Fibroblast of lung (primary cell): ENCODE results near the gene F13A1. TPM values are rescaled to one million over a fixed set of nuclear protein-coding genes. Genes with fewer than 3 reads are reported as not detected.

Experiments
- DNase-seq, 2 donors: peaks; one replicate each; pipeline versions ENCODE4 v3.0.0 to v3.0.0-alpha.2; 2010; ENCODE audit warnings: low read depth in 2 of 2
- H2AFZ ChIP-seq: 2 replicates; pipeline ENCODE4 v1.5.1; 2012; ENCODE audit warnings: low read length, control low read depth, inconsistent platforms
- H3K27ac ChIP-seq: 2 replicates; pipeline ENCODE4 v1.5.1; 2011; ENCODE audit warnings: low read length, control low read depth; ENCODE audit not compliant: insufficient read depth
- H3K27me3 ChIP-seq: 2 replicates; pipeline ENCODE4 v1.5.1; 2011; ENCODE audit warnings: mild to moderate bottlenecking, low read length; ENCODE audit not compliant: control insufficient read depth, insufficient read depth
- H3K36me3 ChIP-seq: 2 replicates; pipeline ENCODE4 v1.5.1; 2011; ENCODE audit warnings: low read length; ENCODE audit not compliant: control insufficient read depth, insufficient read depth
- H3K4me1 ChIP-seq: 2 replicates; pipeline ENCODE4 v1.5.1; 2011; ENCODE audit warnings: low read length; ENCODE audit not compliant: control insufficient read depth, insufficient read depth; ENCODE audit errors: extremely low read depth
- H3K4me2 ChIP-seq: 2 replicates; pipeline ENCODE4 v1.5.1; 2011; ENCODE audit warnings: low read length, control low read depth; ENCODE audit not compliant: insufficient read depth; ENCODE audit errors: extremely low read depth
- H3K4me3 ChIP-seq, 4 experiments: fragments of 200-600 bp in 1 of 4; sonication (generic) in 1 of 4; replicated peaks in 1 of 4; 2 replicates each; pipeline ENCODE4 v1.5.1; 2011 to 2016; ENCODE audit warnings: low read length in 4 of 4, low read depth in 3 of 4, mild to moderate bottlenecking in 3 of 4, control low read depth in 2 of 4, inconsistent platforms in 1 of 4, mixed read lengths in 1 of 4; ENCODE audit not compliant: insufficient read depth in 1 of 4; ENCODE audit errors: control extremely low read depth in 1 of 4
- H3K79me2 ChIP-seq: 2 replicates; pipeline ENCODE4 v1.5.1; 2012; ENCODE audit warnings: mild to moderate bottlenecking, low read length, inconsistent platforms; ENCODE audit not compliant: control insufficient read depth, insufficient read depth
- H3K9ac ChIP-seq: 2 replicates; pipeline ENCODE4 v1.5.1; 2011; ENCODE audit warnings: mild to moderate bottlenecking, low read length, control low read depth; ENCODE audit not compliant: insufficient read depth
- H3K9me3 ChIP-seq: 2 replicates; pipeline ENCODE4 v1.5.1; 2012; ENCODE audit warnings: low read depth, low read length; ENCODE audit not compliant: control insufficient read depth, insufficient read depth
- H4K20me1 ChIP-seq: 2 replicates; pipeline ENCODE4 v1.5.1; 2011; ENCODE audit warnings: low read length; ENCODE audit not compliant: control insufficient read depth, insufficient read depth; ENCODE audit errors: extremely low read depth
- EZH2 ChIP-seq: IDR thresholded peaks from 2 replicates; pipeline ENCODE4 v1.5.1; 2012; ENCODE audit warnings: low read length, control low read depth, mild to moderate bottlenecking; ENCODE audit errors: missing control alignments
- polyA plus RNA-seq, 2 donors: library from polyadenylated mRNA; depleted of rRNA in 1 of 2; stranded (reverse) in 1 of 2; unstranded in 1 of 2; fragments of >200 nt; gene quantifications; 2 replicates each; pipeline ENCODE4 v1.2.1, GENCODE V29; 2011 to 2012; ENCODE audit warnings: missing spikeins in 1 of 2
- total RNA-seq: library from RNA; depleted of rRNA; stranded (reverse); fragments of >200 nt; gene quantifications from 2 replicates; pipeline ENCODE4 v1.2.1, GENCODE V29; 2014
- TF ChIP-seq, protein P1 (sequence below), 2 donors: IDR thresholded peaks in 1 of 2; conservative IDR thresholded peaks in 1 of 2; 1 replicate in 1 of 2; 2 replicates in 1 of 2; pipeline ENCODE4 v1.5.1; 2011 to 2012; ENCODE audit warnings: low read length in 2 of 2, control low read depth in 1 of 2, inconsistent platforms in 1 of 2, low read depth in 1 of 2, mild to moderate bottlenecking in 1 of 2

Gene F13A1
- total and polyA plus RNA-seq, 2 donors (not counting 1 experiment from before 2014, with no cell fraction given): not detected

DNA sequence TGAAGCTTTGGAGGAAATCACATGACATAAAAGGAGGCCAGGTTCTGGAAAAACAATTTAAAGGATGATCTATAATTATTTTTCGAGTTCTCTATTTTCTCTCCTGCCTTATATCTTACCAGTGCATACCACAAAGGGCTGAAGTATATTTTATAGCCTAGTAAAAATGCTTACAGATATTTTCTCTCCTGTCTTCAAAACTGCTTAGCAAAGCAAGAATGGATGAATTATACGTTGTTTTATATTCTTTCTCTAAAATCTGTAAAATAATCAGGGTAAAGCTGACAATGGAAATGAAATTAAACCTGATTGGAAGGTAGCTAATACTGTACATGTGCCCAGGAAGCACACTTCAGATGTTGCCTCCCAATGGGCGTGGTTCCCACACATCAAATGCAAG, 123.7 kb downstream of the F13A1 start:
- no peak for TF ChIP-seq EZH2
- TF ChIP-seq, protein P1, sequence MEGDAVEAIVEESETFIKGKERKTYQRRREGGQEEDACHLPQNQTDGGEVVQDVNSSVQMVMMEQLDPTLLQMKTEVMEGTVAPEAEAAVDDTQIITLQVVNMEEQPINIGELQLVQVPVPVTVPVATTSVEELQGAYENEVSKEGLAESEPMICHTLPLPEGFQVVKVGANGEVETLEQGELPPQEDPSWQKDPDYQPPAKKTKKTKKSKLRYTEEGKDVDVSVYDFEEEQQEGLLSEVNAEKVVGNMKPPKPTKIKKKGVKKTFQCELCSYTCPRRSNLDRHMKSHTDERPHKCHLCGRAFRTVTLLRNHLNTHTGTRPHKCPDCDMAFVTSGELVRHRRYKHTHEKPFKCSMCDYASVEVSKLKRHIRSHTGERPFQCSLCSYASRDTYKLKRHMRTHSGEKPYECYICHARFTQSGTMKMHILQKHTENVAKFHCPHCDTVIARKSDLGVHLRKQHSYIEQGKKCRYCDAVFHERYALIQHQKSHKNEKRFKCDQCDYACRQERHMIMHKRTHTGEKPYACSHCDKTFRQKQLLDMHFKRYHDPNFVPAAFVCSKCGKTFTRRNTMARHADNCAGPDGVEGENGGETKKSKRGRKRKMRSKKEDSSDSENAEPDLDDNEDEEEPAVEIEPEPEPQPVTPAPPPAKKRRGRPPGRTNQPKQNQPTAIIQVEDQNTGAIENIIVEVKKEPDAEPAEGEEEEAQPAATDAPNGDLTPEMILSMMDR (conservative IDR thresholded peaks at IDR 0.05 in 1 of 2, IDR thresholded peaks at IDR 0.05 in 1 of 2; ENCODE audit: low read depth in 1 of 2, low read length in 2 of 2): no peak
- no peak for DNase-seq
- H3K4me3 ChIP-seq: no peak overlapping the region
- no peak overlapping the region for H2AFZ ChIP-seq
- no peaks in the 10 kb centered on the region for H3K79me2 ChIP-seq
- no peaks in the 10 kb centered on the region for H4K20me1 ChIP-seq
- no peak overlapping the region for H3K27ac ChIP-seq
- no peaks in the 10 kb centered on the region for H3K4me1 ChIP-seq
- H3K9ac ChIP-seq: no peak overlapping the region
- H3K4me2 ChIP-seq: no peak overlapping the region
- no peaks in the 10 kb centered on the region for H3K36me3 ChIP-seq
- H3K27me3 ChIP-seq: no peaks in the 10 kb centered on the region
- no peaks in the 10 kb centered on the region for H3K9me3 ChIP-seq

DNA sequence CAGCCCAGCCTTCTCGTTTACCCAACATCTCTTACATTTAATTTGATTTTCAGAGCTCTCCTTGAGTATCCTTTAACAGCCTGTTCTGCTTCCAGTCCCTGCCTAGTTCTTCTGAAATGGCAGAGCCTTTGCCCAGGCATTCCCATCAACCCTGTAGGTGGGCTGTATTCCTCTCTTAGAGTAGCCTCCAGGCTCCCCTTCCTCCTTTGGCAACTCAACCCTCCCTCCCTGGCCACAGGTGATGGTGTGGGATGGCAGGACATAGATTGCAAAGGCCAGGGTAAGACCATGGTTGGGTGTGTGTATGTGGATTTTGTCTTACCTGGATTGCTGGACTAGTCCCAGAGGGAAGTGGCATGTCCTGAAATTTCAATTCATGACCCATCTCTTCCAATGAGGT, 125.4 kb downstream of the F13A1 start:
- Histone ChIP-seq H4K20me1 (no peaks in the 10 kb centered on the region), H3K4me2 (no peak overlapping the region), H3K27ac (no peak overlapping the region), H3K4me1 (no peaks in the 10 kb centered on the region), H2AFZ (no peak overlapping the region), H3K79me2 (no peaks in the 10 kb centered on the region), H3K9ac (no peak overlapping the region), H3K9me3 (no peaks in the 10 kb centered on the region), H3K36me3 (no peaks in the 10 kb centered on the region), H3K27me3 (no peaks in the 10 kb centered on the region), H3K4me3 (no peak overlapping the region)
- TF ChIP-seq EZH2: no peak
- TF ChIP-seq, protein P1 (conservative IDR thresholded peaks at IDR 0.05 in 1 of 2, IDR thresholded peaks at IDR 0.05 in 1 of 2; ENCODE audit: low read depth in 1 of 2, low read length in 2 of 2): no peak
- no peak for DNase-seq

DNA sequence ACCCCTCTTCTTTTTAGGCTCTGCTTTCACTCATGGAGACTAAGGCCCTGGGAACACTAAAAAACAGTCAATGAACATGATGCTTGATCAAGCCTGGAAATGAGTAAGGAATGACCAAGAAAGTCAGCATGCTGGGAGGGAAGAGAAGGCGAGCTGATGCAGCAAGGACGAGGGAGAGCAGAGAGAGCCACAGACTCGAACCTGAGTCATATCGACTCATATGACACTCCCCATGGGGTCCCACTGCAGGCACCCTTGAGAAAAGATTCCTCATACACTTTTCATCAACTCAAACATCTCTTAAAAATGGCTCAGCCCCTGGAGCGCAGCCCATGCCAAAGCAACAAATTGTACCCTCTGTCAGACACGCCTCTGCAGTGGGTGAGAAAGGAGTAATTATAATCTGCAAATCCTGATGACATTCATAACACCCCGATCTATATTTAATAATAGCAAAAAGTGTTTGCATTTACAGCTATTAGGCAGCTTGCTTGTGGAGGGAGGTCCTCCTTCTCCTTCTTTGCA, 127.2 kb downstream of the F13A1 start:
- H3K36me3 ChIP-seq: no peaks in the 10 kb centered on the region
- no peak overlapping the region for H3K4me3 ChIP-seq
- DNase-seq: no peak
- no peaks in the 10 kb centered on the region for H3K4me1 ChIP-seq
- H3K27me3 ChIP-seq: no peaks in the 10 kb centered on the region
- H3K79me2 ChIP-seq: no peaks in the 10 kb centered on the region
- no peak overlapping the region for H3K27ac ChIP-seq
- H4K20me1 ChIP-seq: no peaks in the 10 kb centered on the region
- no peak overlapping the region for H3K4me2 ChIP-seq
- TF ChIP-seq EZH2: no peak
- TF ChIP-seq, protein P1 (conservative IDR thresholded peaks at IDR 0.05 in 1 of 2, IDR thresholded peaks at IDR 0.05 in 1 of 2; ENCODE audit: low read depth in 1 of 2, low read length in 2 of 2): no peak
- no peaks in the 10 kb centered on the region for H3K9me3 ChIP-seq
- H3K9ac ChIP-seq: no peak overlapping the region
- no peak overlapping the region for H2AFZ ChIP-seq
